GM21423 (cell line): ENCODE data around the gene SDF4.

ENCODE experiments used
- ATAC-seq: cut with Tn5 transposase; IDR thresholded peaks from one replicate; pipeline ENCODE4 v1.9.1; 2021; ENCODE audit warnings: mild to moderate bottlenecking, moderate library complexity; ENCODE audit not compliant: unreplicated experiment

Gene SDF4

GRCh38 chr1:1242461-1243265, 10.9 kb upstream of the SDF4 start:
- no peak for ATAC-seq

GRCh38 chr1:1241588-1242219, 9.9 kb upstream of the SDF4 start:
- no peak for ATAC-seq

GRCh38 chr1:1240822-1241587, 9.2 kb upstream of the SDF4 start:
- no peak for ATAC-seq

- ATAC-seq, result no peak
Measured at GRCh38 chr1:1240348-1240732, 8.5 kb upstream of the SDF4 start.

- no peak for ATAC-seq
Measured at GRCh38 chr1:1239614-1240347, 8.0 kb upstream of the SDF4 start.

- ATAC-seq, result no peak
Measured at GRCh38 chr1:1239227-1239613, 7.4 kb upstream of the SDF4 start.

- no peak for ATAC-seq
Measured at GRCh38 chr1:1238702-1239178, 6.9 kb upstream of the SDF4 start.

- ATAC-seq, result no peak
Measured at GRCh38 chr1:1237874-1238701, 6.3 kb upstream of the SDF4 start.

- no peak for ATAC-seq
Measured at GRCh38 chr1:1236945-1237873, 5.4 kb upstream of the SDF4 start.

- ATAC-seq, result no peak
Measured at GRCh38 chr1:1236176-1236763, 4.5 kb upstream of the SDF4 start.

- ATAC-seq, result no peak
Measured at GRCh38 chr1:1235016-1235744, 3.4 kb upstream of the SDF4 start.

GRCh38 chr1:1234180-1234808, 2.5 kb upstream of the SDF4 start:
- no peak for ATAC-seq

- no peak for ATAC-seq
Measured at GRCh38 chr1:1233567-1233892, 1.7 kb upstream of the SDF4 start.

GRCh38 chr1:1232796-1233566, 1.2 kb upstream of the SDF4 start:
- no peak for ATAC-seq

- no peak for ATAC-seq
Measured at GRCh38 chr1:1232208-1232795, 501 bp upstream of the SDF4 start, which contains the start of gene B3GALT6. Gene B3GALT6, plus strand, starts transcription at chr1:1232237. Its CDS starts 42 bp downstream, at chr1:1232279.

- ATAC-seq, result no peak
Measured at GRCh38 chr1:1230656-1231399, 973 bp downstream of the SDF4 start.
